HCT116 (cell line): ENCODE measurements around the gene COG5. TPM values are rescaled to one million over a fixed set of nuclear protein-coding genes. Genes with fewer than 3 reads are reported as not detected.

Experiments
- ATAC-seq: fragments of 200-7000 bp; cut with Tn5 transposase; 2 replicates; pipeline ENCODE4 v1.9.1; 2020; ENCODE audit warnings: mild to moderate bottlenecking, moderate library complexity
- BruUV-seq: library from RNA; stranded (reverse); fragments of 400-500 nt; replicated peaks from 2 replicates; lab custom pipeline; 2021; lab: Mats Ljungman, UMichigan
- CTCF ChIA-PET: fragments of 300-600 bp; sonication (Branson Sonifier 250); formaldehyde crosslinking; loops from one replicate; lab custom pipeline; 2021; ENCODE audit warnings: antibody characterized with exemption; lab: Charles Lee
- POLR2A ChIA-PET: fragments of 300-600, 350-600 bp; sonication (Branson Sonifier 250); formaldehyde crosslinking; loops from one replicate; lab custom pipeline; 2021; ENCODE audit warnings: antibody characterized with exemption; lab: Charles Lee
- RAD21 ChIA-PET, 2 experiments: fragments of 300-600 bp; sonication (Branson Sonifier 250); formaldehyde crosslinking; loops; one replicate each; lab custom pipeline; 2023; ENCODE audit warnings: low total read pairs in 2 of 2; ENCODE audit not compliant: uncharacterized antibody in 2 of 2, unreplicated experiment in 2 of 2, low non-redundant PET in 1 of 2; lab: Charles Lee
- DNase-seq: peaks from one replicate; pipeline ENCODE4 v3.0.0-alpha.2; 2010; ENCODE audit warnings: low read depth, low spot score
- H2AFZ ChIP-seq: fragments of 200-600 bp; shearing (Covaris generic), sonication (generic); 2 replicates; pipeline ENCODE4 v1.6.1; 2017; ENCODE audit warnings: low read depth, mixed run types, mixed read lengths, antibody characterized with exemption, low read length; ENCODE audit not compliant: poor library complexity, severe bottlenecking
- H3K27ac ChIP-seq: 2 replicates; pipeline ENCODE4 v1.5.1; 2012; ENCODE audit warnings: low read depth, low read length
- H3K27me3 ChIP-seq: fragments of 200-600 bp; sonication (generic); 2 replicates; pipeline ENCODE4 v1.6.1; 2016; ENCODE audit warnings: mixed run types, low read length, mixed read lengths; ENCODE audit not compliant: insufficient read depth
- H3K36me3 ChIP-seq, 2 experiments: fragments of 200-500 bp in 1 of 2; fragments of 200-600 bp in 1 of 2; sonication (Bioruptor generic) in 1 of 2; sonication (generic) in 1 of 2; 2 replicates each; pipeline versions ENCODE4 v1.5.1 to v1.6.1; 2014 to 2016; ENCODE audit warnings: low read length in 2 of 2, inconsistent platforms in 1 of 2, mixed read lengths in 1 of 2, mixed run types in 1 of 2; ENCODE audit not compliant: insufficient read depth in 2 of 2, control insufficient read depth in 1 of 2
- H3K4me1 ChIP-seq, 2 experiments: fragments of 200-600 bp in 1 of 2; sonication (generic) in 1 of 2; 2 replicates each; pipeline versions ENCODE4 v1.5.1 to v1.6.1; 2012 to 2017; ENCODE audit warnings: low read length in 2 of 2, inconsistent platforms in 1 of 2, mild to moderate bottlenecking in 1 of 2, mixed read lengths in 1 of 2, mixed run types in 1 of 2, moderate library complexity in 1 of 2; ENCODE audit not compliant: insufficient read depth in 2 of 2, control insufficient read depth in 1 of 2
- H3K4me2 ChIP-seq: fragments of 200-600 bp; sonication (generic); 2 replicates; pipeline ENCODE4 v1.6.1; 2017; ENCODE audit warnings: mixed run types, low read length, mixed read lengths
- H3K4me3 ChIP-seq, 2 experiments: fragments of 200-600 bp in 1 of 2; sonication (generic) in 1 of 2; replicated peaks in 1 of 2; 2 replicates each; pipeline ENCODE4 v1.5.1; 2011 to 2016; ENCODE audit warnings: low read length in 2 of 2, control low read depth in 1 of 2, low read depth in 1 of 2, mild to moderate bottlenecking in 1 of 2, mixed read lengths in 1 of 2, mixed run types in 1 of 2
- H3K79me2 ChIP-seq: fragments of 200-600 bp; sonication (generic); 2 replicates; pipeline ENCODE4 v1.6.1; 2017; ENCODE audit warnings: mild to moderate bottlenecking, mixed run types, low read length, moderate library complexity, mixed read lengths; ENCODE audit not compliant: insufficient read depth
- H3K9ac ChIP-seq: fragments of 200-600 bp; sonication (generic); 2 replicates; pipeline ENCODE4 v1.6.1; 2016; ENCODE audit warnings: low read length, mixed read lengths
- H3K9me2 ChIP-seq: fragments of 200-600 bp; sonication (generic), shearing (Covaris generic); 2 replicates; pipeline ENCODE4 v1.6.1; 2017; ENCODE audit warnings: mixed run types, mild to moderate bottlenecking, moderate library complexity; ENCODE audit not compliant: insufficient read depth
- H3K9me3 ChIP-seq, 2 experiments: fragments of 200-500 bp in 1 of 2; fragments of 200-600 bp in 1 of 2; sonication (Bioruptor generic) in 1 of 2; sonication (generic) in 1 of 2; 2 replicates each; pipeline ENCODE4 v1.6.1; 2014 to 2017; ENCODE audit warnings: low read length in 2 of 2, mixed read lengths in 2 of 2, inconsistent platforms in 1 of 2, low read depth in 1 of 2, mild to moderate bottlenecking in 1 of 2, mixed run types in 1 of 2, moderate library complexity in 1 of 2; ENCODE audit not compliant: control insufficient read depth in 1 of 2, insufficient read depth in 1 of 2
- H4K20me1 ChIP-seq: fragments of 200-600 bp; sonication (generic), shearing (Covaris generic); 2 replicates; pipeline ENCODE4 v1.6.1; 2017; ENCODE audit warnings: mixed run types, mild to moderate bottlenecking, moderate library complexity; ENCODE audit not compliant: insufficient read depth
- CBX3 ChIP-seq: IDR thresholded peaks from 2 replicates; pipeline ENCODE4 v1.6.1; 2012; ENCODE audit warnings: low read depth
- EGR1 ChIP-seq: IDR thresholded peaks from 2 replicates; pipeline ENCODE4 v1.6.1; 2012; ENCODE audit warnings: low read depth
- ELF1 ChIP-seq: IDR thresholded peaks from 2 replicates; pipeline ENCODE4 v1.6.1; 2012; ENCODE audit warnings: low read depth, borderline replicate concordance
- EZH2 ChIP-seq: fragments of 200-600 bp; sonication (generic); IDR thresholded peaks from 2 replicates; pipeline ENCODE4 v1.6.1; 2017; ENCODE audit warnings: antibody characterized with exemption, mixed run types
- EZH2phosphoT487 ChIP-seq: fragments of 200-600 bp; IDR thresholded peaks from 2 replicates; pipeline ENCODE4 v1.6.1; 2018; ENCODE audit warnings: antibody characterized with exemption, borderline replicate concordance
- FOSL1 ChIP-seq: IDR thresholded peaks from 2 replicates; pipeline ENCODE4 v1.6.1; 2012; ENCODE audit warnings: low read depth
- JUND ChIP-seq: IDR thresholded peaks from 2 replicates; pipeline ENCODE4 v1.6.1; 2012
- POLR2AphosphoS5 ChIP-seq: IDR thresholded peaks from 2 replicates; pipeline ENCODE4 v1.6.1; 2011; ENCODE audit warnings: mild to moderate bottlenecking, low read depth, low read length, moderate library complexity
- RAD21 ChIP-seq: IDR thresholded peaks from 2 replicates; pipeline ENCODE4 v1.6.1; 2012; ENCODE audit warnings: low read depth, mild to moderate bottlenecking
- SIN3A ChIP-seq: IDR thresholded peaks from 2 replicates; pipeline ENCODE4 v1.6.1; 2012; ENCODE audit warnings: low read depth
- SP1 ChIP-seq: IDR thresholded peaks from 2 replicates; pipeline ENCODE4 v1.6.1; 2012; ENCODE audit warnings: low read depth
- SRF ChIP-seq: IDR thresholded peaks from 2 replicates; pipeline ENCODE4 v1.6.1; 2012; ENCODE audit warnings: low read depth
- TCF7L2 ChIP-seq: IDR thresholded peaks from 2 replicates; pipeline ENCODE4 v1.7.0; 2011; ENCODE audit warnings: borderline replicate concordance, inconsistent platforms; ENCODE audit not compliant: insufficient read depth, insufficient read length; ENCODE audit errors: extremely low read depth
- ZNF274 ChIP-seq: fragments of 200-500 bp; sonication (Bioruptor generic); IDR thresholded peaks from 2 replicates; pipeline ENCODE4 v1.6.1; 2014; ENCODE audit warnings: mild to moderate bottlenecking, low read depth, low read length, inconsistent platforms
- intact Hi-C: fragments of 100-400 bp; cut with micrococcal nuclease; formaldehyde crosslinking; loops from 2 replicates; pipeline ENCODE4 v1.10.0; 2022
- total RNA-seq: library from RNA; stranded (reverse); gene quantifications from one replicate; pipeline ENCODE4 v1.2.1, GENCODE V29; 2021; ENCODE audit not compliant: unreplicated experiment
- TF ChIP-seq, protein P1 (sequence below): IDR thresholded peaks from 2 replicates; pipeline ENCODE4 v1.6.1; 2011; ENCODE audit warnings: mild to moderate bottlenecking, low read length, moderate library complexity; ENCODE audit not compliant: insufficient replicate concordance; ENCODE audit errors: extremely low read depth
- TF ChIP-seq, protein P2 (sequence below): IDR thresholded peaks from 2 replicates; pipeline ENCODE4 v1.6.1; 2012; ENCODE audit warnings: low read depth

COG5 gene
- total RNA-seq, 1 experiment from 2014 or later: 30.7 TPM

GRCh38 chr7:107591421-107591820 lies 27.7 kb upstream of the COG5 start:
- Histone ChIP-seq H3K4me3 (no peak overlapping the region), H4K20me1 (no peaks in the 10 kb centered on the region), H3K9me2 (no peaks in the 10 kb centered on the region), H3K9me3 (no peaks in the 10 kb centered on the region), H3K4me2 (no peak overlapping the region)
- DNase-seq (no peak), ATAC-seq (no peak)
- CTCF ChIA-PET: no interaction called here
- RAD21 ChIA-PET: no interaction called here
- no peak for TF ChIP-seq RAD21
- TF ChIP-seq FOSL1: no peak
- TF ChIP-seq, all 23 proteins: peak for 0
- Histone ChIP-seq H3K4me1 (no peaks in the 10 kb centered on the region), H3K79me2 (peaks cover 6% of the 10 kb centered on the region; the same call in 1 of the 2 replicates), H3K27me3 (no peaks in the 10 kb centered on the region), H3K27ac (no peak overlapping the region), H3K9ac (no peak overlapping the region), H3K36me3 (peaks cover 0 to 16% of the 10 kb centered on the region in 2 experiments; a peak in 1 of 4 replicates), H2AFZ (no peak overlapping the region)
- intact Hi-C loops: loop anchor here (10.0 kb wide), 1 partner anchor 337 kb away; no protein-coding TSS in a partner anchor
- no TSS peak for BruUV-seq
- POLR2A ChIA-PET: no interaction called here

GRCh38 chr7:107588529-107589130 lies 24.9 kb upstream of the COG5 start:
- DNase-seq: no peak
- no peak for ATAC-seq
- intact Hi-C loops: loop anchor here (10.0 kb wide), 3 partner anchors 136 to 394 kb away; no protein-coding TSS in a partner anchor
- TF ChIP-seq EZH2: no peak
- TF ChIP-seq, protein P1, sequence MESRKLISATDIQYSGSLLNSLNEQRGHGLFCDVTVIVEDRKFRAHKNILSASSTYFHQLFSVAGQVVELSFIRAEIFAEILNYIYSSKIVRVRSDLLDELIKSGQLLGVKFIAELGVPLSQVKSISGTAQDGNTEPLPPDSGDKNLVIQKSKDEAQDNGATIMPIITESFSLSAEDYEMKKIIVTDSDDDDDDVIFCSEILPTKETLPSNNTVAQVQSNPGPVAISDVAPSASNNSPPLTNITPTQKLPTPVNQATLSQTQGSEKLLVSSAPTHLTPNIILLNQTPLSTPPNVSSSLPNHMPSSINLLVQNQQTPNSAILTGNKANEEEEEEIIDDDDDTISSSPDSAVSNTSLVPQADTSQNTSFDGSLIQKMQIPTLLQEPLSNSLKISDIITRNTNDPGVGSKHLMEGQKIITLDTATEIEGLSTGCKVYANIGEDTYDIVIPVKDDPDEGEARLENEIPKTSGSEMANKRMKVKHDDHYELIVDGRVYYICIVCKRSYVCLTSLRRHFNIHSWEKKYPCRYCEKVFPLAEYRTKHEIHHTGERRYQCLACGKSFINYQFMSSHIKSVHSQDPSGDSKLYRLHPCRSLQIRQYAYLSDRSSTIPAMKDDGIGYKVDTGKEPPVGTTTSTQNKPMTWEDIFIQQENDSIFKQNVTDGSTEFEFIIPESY: no peak
- TF ChIP-seq SP1: no peak
- no peak for TF ChIP-seq CBX3
- TF ChIP-seq ZNF274: no peak
- no peak for TF ChIP-seq EZH2phosphoT487
- no peak for TF ChIP-seq POLR2AphosphoS5
- TF ChIP-seq, protein P2, sequence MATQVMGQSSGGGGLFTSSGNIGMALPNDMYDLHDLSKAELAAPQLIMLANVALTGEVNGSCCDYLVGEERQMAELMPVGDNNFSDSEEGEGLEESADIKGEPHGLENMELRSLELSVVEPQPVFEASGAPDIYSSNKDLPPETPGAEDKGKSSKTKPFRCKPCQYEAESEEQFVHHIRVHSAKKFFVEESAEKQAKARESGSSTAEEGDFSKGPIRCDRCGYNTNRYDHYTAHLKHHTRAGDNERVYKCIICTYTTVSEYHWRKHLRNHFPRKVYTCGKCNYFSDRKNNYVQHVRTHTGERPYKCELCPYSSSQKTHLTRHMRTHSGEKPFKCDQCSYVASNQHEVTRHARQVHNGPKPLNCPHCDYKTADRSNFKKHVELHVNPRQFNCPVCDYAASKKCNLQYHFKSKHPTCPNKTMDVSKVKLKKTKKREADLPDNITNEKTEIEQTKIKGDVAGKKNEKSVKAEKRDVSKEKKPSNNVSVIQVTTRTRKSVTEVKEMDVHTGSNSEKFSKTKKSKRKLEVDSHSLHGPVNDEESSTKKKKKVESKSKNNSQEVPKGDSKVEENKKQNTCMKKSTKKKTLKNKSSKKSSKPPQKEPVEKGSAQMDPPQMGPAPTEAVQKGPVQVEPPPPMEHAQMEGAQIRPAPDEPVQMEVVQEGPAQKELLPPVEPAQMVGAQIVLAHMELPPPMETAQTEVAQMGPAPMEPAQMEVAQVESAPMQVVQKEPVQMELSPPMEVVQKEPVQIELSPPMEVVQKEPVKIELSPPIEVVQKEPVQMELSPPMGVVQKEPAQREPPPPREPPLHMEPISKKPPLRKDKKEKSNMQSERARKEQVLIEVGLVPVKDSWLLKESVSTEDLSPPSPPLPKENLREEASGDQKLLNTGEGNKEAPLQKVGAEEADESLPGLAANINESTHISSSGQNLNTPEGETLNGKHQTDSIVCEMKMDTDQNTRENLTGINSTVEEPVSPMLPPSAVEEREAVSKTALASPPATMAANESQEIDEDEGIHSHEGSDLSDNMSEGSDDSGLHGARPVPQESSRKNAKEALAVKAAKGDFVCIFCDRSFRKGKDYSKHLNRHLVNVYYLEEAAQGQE: no peak
- no peak for TF ChIP-seq SIN3A
- TF ChIP-seq EGR1: no peak
- no peak for TF ChIP-seq SRF
- no peak for TF ChIP-seq JUND
- no peak for TF ChIP-seq RAD21
- no peak for TF ChIP-seq ELF1
- no peak for TF ChIP-seq TCF7L2

More at GRCh38 chr7:107588529-107589130, 24.9 kb upstream of the COG5 start:
- Histone ChIP-seq H3K9ac (no peak overlapping the region), H3K79me2 (peaks cover 11% of the 10 kb centered on the region), H3K4me1 (no peaks in the 10 kb centered on the region), H3K9me2 (no peaks in the 10 kb centered on the region), H2AFZ (no peak overlapping the region), H4K20me1 (no peaks in the 10 kb centered on the region), H3K36me3 (0 out of 4 replicates have a peak, but pooled peaks cover 2 to 5% of the 10 kb centered on the region in 2 experiments), H3K27ac (no peak overlapping the region), H3K4me2 (no peak overlapping the region), H3K4me3 (no peak overlapping the region), H3K27me3 (no peaks in the 10 kb centered on the region), H3K9me3 (no peaks in the 10 kb centered on the region)
- ChIA-PET CTCF (no interaction called here), RAD21 (no interaction called here), POLR2A (no interaction called here)
- BruUV-seq: no TSS peak
